ENCODE measurements around the gene SH3BGR.
"Not testable (repeated sequence)": the region's sequence is repeated elsewhere in the genome, so short reads cannot be mapped to it uniquely, and the experiment has no call there.

GRCh38 chr21:39419204-39419603 is 32.6 kb upstream of the SH3BGR start:
- TF ChIP-seq CTCF (conservative IDR thresholded peaks at IDR 0.05 in 1 of 2, IDR thresholded peaks at IDR 0.05 in 1 of 2; ENCODE audit: low read depth in 1 of 2, low read length in 2 of 2); EZH2 (IDR thresholded peaks at IDR 0.05; ENCODE audit: low read length, missing control alignments): not testable (repeated sequence)

Measured in fibroblast of lung (primary cell).